SK-N-SH (cell line): Measurements from ENCODE around the gene FOXI1. TPM values are rescaled to one million over a fixed set of nuclear protein-coding genes. Genes with fewer than 3 reads are reported as not detected.

Source experiments
- CTCF ChIA-PET: fragments of 300-600, 350-600 bp; formaldehyde crosslinking; extraction: SDS; loops from one replicate; lab custom pipeline; 2021; lab: Yijun Ruan, JAX
- POLR2A ChIA-PET: fragments of 350-600 bp; sonication (Branson Sonifier 250); formaldehyde crosslinking; extraction: SDS; loops from one replicate; lab custom pipeline; 2020; ENCODE audit warnings: antibody characterized with exemption, inconsistent platforms; lab: Yijun Ruan, JAX
- DNase-seq: peaks from one replicate; pipeline ENCODE4 v3.0.0; 2012
- H2AFZ ChIP-seq: fragments of 200-600 bp; sonication (generic); 2 replicates; pipeline ENCODE4 v1.8.1; 2016; ENCODE audit warnings: antibody characterized with exemption, mild to moderate bottlenecking, low read depth
- H3F3A ChIP-seq: fragments of 200-600 bp; sonication (generic); replicated peaks from 2 replicates; pipeline ENCODE3; 2016; ENCODE audit warnings: antibody characterized with exemption, mild to moderate bottlenecking; ENCODE audit not compliant: insufficient read depth
- H3K27ac ChIP-seq, 2 experiments: fragments of 200-500 bp in 1 of 2; fragments of 200-600 bp in 1 of 2; sonication (Bioruptor generic) in 1 of 2; sonication (generic), shearing (Covaris generic) in 1 of 2; 2 replicates each; pipeline versions ENCODE4 v1.5.1 to v1.6.1; 2014 to 2016; ENCODE audit warnings: low read depth in 2 of 2, inconsistent platforms in 1 of 2, low read length in 1 of 2, mild to moderate bottlenecking in 1 of 2, mixed read lengths in 1 of 2
- H3K27me3 ChIP-seq: fragments of 200-600 bp; sonication (generic), shearing (Covaris generic); 2 replicates; pipeline ENCODE4 v1.6.1; 2016; ENCODE audit warnings: mixed run types; ENCODE audit not compliant: insufficient read depth
- H3K36me3 ChIP-seq, 2 experiments: fragments of 200-500 bp in 1 of 2; fragments of 200-600 bp in 1 of 2; sonication (Bioruptor generic) in 1 of 2; sonication (generic) in 1 of 2; replicated peaks in 1 of 2; 2 replicates each; pipeline versions ENCODE3 to v1.5.1; 2014 to 2016; ENCODE audit warnings: low read length in 1 of 2, mild to moderate bottlenecking in 1 of 2; ENCODE audit not compliant: insufficient read depth in 2 of 2, control insufficient read depth in 1 of 2
- H3K4me1 ChIP-seq, 2 experiments: fragments of 200-500 bp in 1 of 2; fragments of 200-600 bp in 1 of 2; sonication (Bioruptor generic) in 1 of 2; sonication (generic), shearing (Covaris generic) in 1 of 2; 2 replicates each; pipeline versions ENCODE4 v1.5.1 to v1.6.1; 2014 to 2016; ENCODE audit warnings: low read depth in 1 of 2, low read length in 1 of 2, mixed run types in 1 of 2; ENCODE audit not compliant: insufficient read depth in 2 of 2, control insufficient read depth in 1 of 2
- H3K4me2 ChIP-seq: fragments of 200-600 bp; sonication (generic), shearing (Covaris generic); 2 replicates; pipeline ENCODE4 v1.6.1; 2017; ENCODE audit warnings: mixed run types
- H3K4me3 ChIP-seq, 2 experiments: fragments of 200-500 bp in 1 of 2; fragments of 200-600 bp in 1 of 2; sonication (Bioruptor generic) in 1 of 2; sonication (generic), shearing (Covaris generic) in 1 of 2; 2 replicates each; pipeline versions ENCODE4 v1.5.1 to v1.8.1; 2014 to 2016; ENCODE audit warnings: low read depth in 2 of 2, inconsistent platforms in 1 of 2, low read length in 1 of 2, mild to moderate bottlenecking in 1 of 2, mixed read lengths in 1 of 2, moderate library complexity in 1 of 2
- H3K79me2 ChIP-seq: fragments of 200-600 bp; sonication (generic); 2 replicates; pipeline ENCODE4 v1.8.1; 2017; ENCODE audit warnings: mild to moderate bottlenecking; ENCODE audit not compliant: insufficient read depth
- H3K9ac ChIP-seq: fragments of 200-600 bp; sonication (generic); 2 replicates; pipeline ENCODE4 v1.6.1; 2017; ENCODE audit warnings: mixed run types
- H3K9me2 ChIP-seq: fragments of 200-600 bp; sonication (generic); 2 replicates; pipeline ENCODE4 v1.6.1; 2017; ENCODE audit warnings: mixed run types
- H3K9me3 ChIP-seq: fragments of 200-600 bp; sonication (generic); 2 replicates; pipeline ENCODE4 v1.6.1; 2017; ENCODE audit warnings: mixed run types, mild to moderate bottlenecking, moderate library complexity
- H4K20me1 ChIP-seq: fragments of 200-600 bp; sonication (generic); 2 replicates; pipeline ENCODE4 v1.6.1; 2017; ENCODE audit warnings: mild to moderate bottlenecking, mixed run types; ENCODE audit not compliant: insufficient read depth
- ELF1 ChIP-seq: IDR thresholded peaks from 2 replicates; pipeline ENCODE4 v1.4.0; 2012
- EP300 ChIP-seq, 2 experiments: IDR thresholded peaks; 2 replicates each; pipeline versions ENCODE4 v1.4.0 to v1.6.1; 2012; ENCODE audit warnings: borderline replicate concordance in 1 of 2, low read depth in 1 of 2, low read length in 1 of 2
- FOSL2 ChIP-seq: IDR thresholded peaks from 2 replicates; pipeline ENCODE4 v1.4.0; 2012; ENCODE audit warnings: low read depth, mild to moderate bottlenecking, moderate library complexity, borderline replicate concordance
- FOXJ3 ChIP-seq: sonication (generic); formaldehyde crosslinking; IDR thresholded peaks from 2 replicates; pipeline ENCODE4 v1.5.1; 2020; ENCODE audit warnings: mild to moderate bottlenecking, missing genetic modification reagents
- GABPA ChIP-seq: IDR thresholded peaks from 2 replicates; pipeline ENCODE4 v1.4.0; 2012; ENCODE audit warnings: low read depth, mild to moderate bottlenecking
- GATA2 ChIP-seq: sonication (generic); formaldehyde crosslinking; IDR thresholded peaks from 2 replicates; pipeline ENCODE4 v1.5.0; 2020; ENCODE audit warnings: mild to moderate bottlenecking, missing genetic modification reagents
- IRF3 ChIP-seq: fragments of 150-350 bp; IDR thresholded peaks from 2 replicates; pipeline ENCODE4 v1.6.1; 2016; ENCODE audit warnings: mild to moderate bottlenecking, low read depth, low read length
- MEF2A ChIP-seq: IDR thresholded peaks from 2 replicates; pipeline ENCODE4 v1.4.0; 2012; ENCODE audit warnings: low read depth, borderline replicate concordance
- NFIC ChIP-seq: IDR thresholded peaks from 2 replicates; pipeline ENCODE4 v1.4.0; 2012; ENCODE audit warnings: borderline replicate concordance
- PBX3 ChIP-seq: IDR thresholded peaks from 2 replicates; pipeline ENCODE4; 2012
- POLR2AphosphoS5 ChIP-seq: IDR thresholded peaks from 2 replicates; pipeline ENCODE4 v1.6.1; 2012; ENCODE audit warnings: low read depth, low read length
- RCOR1 ChIP-seq: fragments of 150-350 bp; IDR thresholded peaks from 2 replicates; pipeline ENCODE4 v1.6.1; 2017; ENCODE audit warnings: antibody characterized with exemption, low read length
- RFX5 ChIP-seq: IDR thresholded peaks from 2 replicates; pipeline ENCODE4 v1.6.1; 2012; ENCODE audit warnings: mild to moderate bottlenecking, improper control_type of control experiment, low read length
- RXRA ChIP-seq: IDR thresholded peaks from 2 replicates; pipeline ENCODE4 v1.4.0; 2012; ENCODE audit warnings: low read depth, mild to moderate bottlenecking, borderline replicate concordance
- SIN3A ChIP-seq: IDR thresholded peaks from 2 replicates; pipeline ENCODE4 v1.6.1; 2012; ENCODE audit warnings: low read depth, mild to moderate bottlenecking, low read length, moderate library complexity, borderline replicate concordance
- TCF12 ChIP-seq: IDR thresholded peaks from 2 replicates; pipeline ENCODE4 v1.4.0; 2012
- TEAD4 ChIP-seq: IDR thresholded peaks from 2 replicates; pipeline ENCODE4 v1.4.0; 2012; ENCODE audit warnings: mild to moderate bottlenecking, borderline replicate concordance; ENCODE audit not compliant: insufficient read depth
- USF2 ChIP-seq: fragments of 150-350 bp; IDR thresholded peaks from 2 replicates; pipeline ENCODE4 v1.6.1; 2017; ENCODE audit warnings: antibody characterized with exemption, low read length, low read depth, borderline replicate concordance
- WGBS: methylation state at CpG from one replicate; pipeline ENCODE4 v1.1.6; 2017; ENCODE audit warnings: low lambda C conversion rate; 5-methylcytosine and 5-hydroxymethylcytosine counted together
- polyA plus RNA-seq, 3 experiments: library from polyadenylated mRNA; depleted of rRNA; stranded (reverse); fragments of >200 nt; gene quantifications; 2 replicates each; pipeline ENCODE4 v1.2.3, GENCODE V29; 2012
- TF ChIP-seq, protein P1 (sequence below): IDR thresholded peaks from 2 replicates; pipeline ENCODE4 v1.4.0; 2012; ENCODE audit warnings: low read depth, borderline replicate concordance
- TF ChIP-seq, protein P2 (sequence below): fragments of 200-600 bp; sonication (generic); IDR thresholded peaks from 2 replicates; pipeline ENCODE4 v1.6.1; 2017; ENCODE audit warnings: antibody characterized with exemption, mild to moderate bottlenecking, moderate library complexity

FOXI1 gene
- polyA plus RNA-seq, 1 of the 3 experiments (the other 2 are of a cell fraction) = not detected

- H3K27me3 ChIP-seq = no peaks in the 10 kb centered on the region
- H3K9ac ChIP-seq = no peak overlapping the region
- TF ChIP-seq, protein P1, sequence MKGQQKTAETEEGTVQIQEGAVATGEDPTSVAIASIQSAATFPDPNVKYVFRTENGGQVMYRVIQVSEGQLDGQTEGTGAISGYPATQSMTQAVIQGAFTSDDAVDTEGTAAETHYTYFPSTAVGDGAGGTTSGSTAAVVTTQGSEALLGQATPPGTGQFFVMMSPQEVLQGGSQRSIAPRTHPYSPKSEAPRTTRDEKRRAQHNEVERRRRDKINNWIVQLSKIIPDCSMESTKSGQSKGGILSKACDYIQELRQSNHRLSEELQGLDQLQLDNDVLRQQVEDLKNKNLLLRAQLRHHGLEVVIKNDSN = no peak
- TF ChIP-seq SIN3A (no peak), RXRA (no peak), POLR2AphosphoS5 (no peak), NFIC (no peak), IRF3 (no peak), TCF12 (no peak), GABPA (no peak), FOSL2 (no peak), RCOR1 (no peak), TEAD4 (no peak), PBX3 (no peak), RFX5 (no peak), ELF1 (no peak), USF2 (no peak), MEF2A (no peak), EP300 (IDR thresholded peaks at IDR 0.05; ENCODE audit: borderline replicate concordance in 1 of 2, low read depth in 1 of 2, low read length in 1 of 2) (no peak), GATA2 (CRISPR knock-in tag) (no peak), FOXJ3 (CRISPR knock-in tag) (no peak)
- TF ChIP-seq, protein P2, sequence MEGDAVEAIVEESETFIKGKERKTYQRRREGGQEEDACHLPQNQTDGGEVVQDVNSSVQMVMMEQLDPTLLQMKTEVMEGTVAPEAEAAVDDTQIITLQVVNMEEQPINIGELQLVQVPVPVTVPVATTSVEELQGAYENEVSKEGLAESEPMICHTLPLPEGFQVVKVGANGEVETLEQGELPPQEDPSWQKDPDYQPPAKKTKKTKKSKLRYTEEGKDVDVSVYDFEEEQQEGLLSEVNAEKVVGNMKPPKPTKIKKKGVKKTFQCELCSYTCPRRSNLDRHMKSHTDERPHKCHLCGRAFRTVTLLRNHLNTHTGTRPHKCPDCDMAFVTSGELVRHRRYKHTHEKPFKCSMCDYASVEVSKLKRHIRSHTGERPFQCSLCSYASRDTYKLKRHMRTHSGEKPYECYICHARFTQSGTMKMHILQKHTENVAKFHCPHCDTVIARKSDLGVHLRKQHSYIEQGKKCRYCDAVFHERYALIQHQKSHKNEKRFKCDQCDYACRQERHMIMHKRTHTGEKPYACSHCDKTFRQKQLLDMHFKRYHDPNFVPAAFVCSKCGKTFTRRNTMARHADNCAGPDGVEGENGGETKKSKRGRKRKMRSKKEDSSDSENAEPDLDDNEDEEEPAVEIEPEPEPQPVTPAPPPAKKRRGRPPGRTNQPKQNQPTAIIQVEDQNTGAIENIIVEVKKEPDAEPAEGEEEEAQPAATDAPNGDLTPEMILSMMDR = no peak
- no peaks in the 10 kb centered on the region for H3K79me2 ChIP-seq
- no peaks in the 10 kb centered on the region for H3K4me1 ChIP-seq
- no peaks in the 10 kb centered on the region for H3K9me3 ChIP-seq
- no peak overlapping the region for H3K4me2 ChIP-seq
- H3K27ac ChIP-seq = no peak overlapping the region
- no peaks in the 10 kb centered on the region for H3F3A ChIP-seq
- no peak for DNase-seq
- ChIA-PET POLR2A (no interaction called here), CTCF (interaction anchor here (1.0 to 2.6 kb wide), 2 partner anchors 39 to 45 kb away, joined by 4 to 12 read pairs; no protein-coding TSS in a partner anchor)
- 48% methylated on average over 4 of the region's 4 CpGs for WGBS
- H3K4me3 ChIP-seq = no peak overlapping the region
- H2AFZ ChIP-seq = no peak overlapping the region
- H3K9me2 ChIP-seq = no peaks in the 10 kb centered on the region
- H4K20me1 ChIP-seq = no peaks in the 10 kb centered on the region
- H3K36me3 ChIP-seq = no peaks in the 10 kb centered on the region
Observed at GRCh38 chr5:170145462-170145861, 39.8 kb downstream of the FOXI1 start.
